NCI-H2107 treated with DMSO at 0.1 percent for 48 hours (cell line): ENCODE data around the gene CERT1.
"Not testable (repeated sequence)": the region's sequence is repeated elsewhere in the genome, so short reads cannot be mapped to it uniquely, and the experiment has no call there.

Experiments used
- DNase-seq: peaks from one replicate; lab custom pipeline; 2025; ENCODE audit not compliant: unreplicated experiment; lab: John Stamatoyannopoulos, UW

The CERT1 gene

GRCh38 chr5:75511435-75512382, at the start of gene CERT1, which contains the start of gene POLK:
Gene CERT1, minus strand, starts transcription at chr5:75511629. Its CDS starts 422 bp downstream, at chr5:75511207.
Gene POLK, plus strand, starts transcription at chr5:75511891.
- peak; percentile 87 for DNase-seq

GRCh38 chr5:75560655-75561054, 49.2 kb upstream of the CERT1 start:
- not testable (repeated sequence) for DNase-seq

GRCh38 chr5:75558981-75559632, 47.7 kb upstream of the CERT1 start:
- no peak for DNase-seq

- DNase-seq = no peak
Observed at GRCh38 chr5:75558221-75558620, 46.8 kb upstream of the CERT1 start.

- DNase-seq = no peak
Observed at GRCh38 chr5:75553358-75553757, 41.9 kb upstream of the CERT1 start.

GRCh38 chr5:75552764-75553163, 41.3 kb upstream of the CERT1 start:
- DNase-seq = no peak

GRCh38 chr5:75551471-75551870, 40.0 kb upstream of the CERT1 start:
- DNase-seq = no peak

GRCh38 chr5:75550597-75550996, 39.2 kb upstream of the CERT1 start:
- no peak for DNase-seq

GRCh38 chr5:75547812-75548211, 36.4 kb upstream of the CERT1 start:
- no peak for DNase-seq

GRCh38 chr5:75546830-75547229, 35.4 kb upstream of the CERT1 start:
- no peak for DNase-seq

- no peak for DNase-seq
Observed at GRCh38 chr5:75545131-75545530, 33.7 kb upstream of the CERT1 start.

GRCh38 chr5:75538211-75538610, 26.8 kb upstream of the CERT1 start:
- no peak for DNase-seq

GRCh38 chr5:75536694-75537360, 25.4 kb upstream of the CERT1 start:
- DNase-seq = no peak

GRCh38 chr5:75536147-75536546, 24.7 kb upstream of the CERT1 start:
- no peak for DNase-seq

GRCh38 chr5:75534734-75535133, 23.3 kb upstream of the CERT1 start:
- no peak for DNase-seq

- DNase-seq = not testable (repeated sequence)
Observed at GRCh38 chr5:75533716-75534115, 22.3 kb upstream of the CERT1 start.

- no peak for DNase-seq
Observed at GRCh38 chr5:75532190-75532589, 20.8 kb upstream of the CERT1 start.

GRCh38 chr5:75529185-75529584, 17.8 kb upstream of the CERT1 start:
- no peak for DNase-seq

- no peak for DNase-seq
Observed at GRCh38 chr5:75526070-75526469, 14.6 kb upstream of the CERT1 start.

- DNase-seq = no peak
Observed at GRCh38 chr5:75525344-75525743, 13.9 kb upstream of the CERT1 start.

- DNase-seq = no peak
Observed at GRCh38 chr5:75524591-75524990, 13.2 kb upstream of the CERT1 start.

- DNase-seq = no peak
Observed at GRCh38 chr5:75524071-75524470, 12.6 kb upstream of the CERT1 start.
